Measurements from ENCODE around the gene ZFP92.
"Not testable (repeated sequence)": the region's sequence is repeated elsewhere in the genome, so short reads cannot be mapped to it uniquely, and the experiment has no call there.

ZFP92 gene, protein sequence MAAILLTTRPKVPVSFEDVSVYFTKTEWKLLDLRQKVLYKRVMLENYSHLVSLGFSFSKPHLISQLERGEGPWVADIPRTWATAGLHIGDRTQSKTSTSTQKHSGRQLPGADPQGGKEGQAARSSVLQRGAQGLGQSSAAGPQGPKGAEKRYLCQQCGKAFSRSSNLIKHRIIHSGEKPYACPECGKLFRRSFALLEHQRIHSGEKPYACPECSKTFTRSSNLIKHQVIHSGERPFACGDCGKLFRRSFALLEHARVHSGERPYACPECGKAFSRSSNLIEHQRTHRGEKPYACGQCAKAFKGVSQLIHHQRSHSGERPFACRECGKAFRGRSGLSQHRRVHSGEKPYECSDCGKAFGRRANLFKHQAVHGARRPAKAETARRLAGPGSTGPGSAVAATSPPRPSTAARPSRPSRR

DNA sequence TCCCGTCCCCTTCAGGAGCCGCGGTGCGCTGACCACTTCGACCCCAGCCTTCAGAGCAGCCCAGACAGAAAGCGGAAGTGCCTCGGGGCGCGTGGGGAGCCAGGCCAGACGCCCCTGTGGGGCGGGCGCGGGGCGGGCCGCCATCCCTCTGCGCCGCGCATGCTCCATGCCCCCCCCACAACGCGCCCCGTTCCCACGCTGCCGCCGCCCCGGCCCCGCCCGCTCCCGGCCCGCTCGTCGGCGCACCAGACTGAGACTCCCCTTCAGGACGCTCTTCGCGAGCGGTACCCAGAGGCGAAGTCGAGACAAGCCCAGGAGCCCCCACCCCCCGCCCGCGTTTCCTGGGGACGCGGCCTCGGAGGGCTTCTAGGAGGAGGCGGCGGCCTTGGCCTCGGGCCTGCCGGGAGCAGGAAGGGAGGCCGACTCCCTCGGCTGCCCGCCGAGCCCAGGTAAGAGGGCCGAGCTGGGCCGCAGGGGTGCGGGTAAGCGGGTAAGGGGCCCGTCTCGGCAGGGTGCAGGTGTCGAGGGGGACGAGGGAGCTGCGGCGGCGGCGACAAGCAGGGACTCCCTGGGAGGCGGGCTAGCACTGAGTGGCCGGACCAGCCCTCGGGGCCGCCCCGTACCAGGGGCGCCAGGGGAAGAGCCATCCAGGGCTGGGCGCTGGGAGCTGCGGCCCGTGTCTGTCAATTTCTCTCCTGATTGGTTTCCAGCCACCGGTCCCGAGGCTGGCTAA lies at the start of gene ZFP92:
TSS of gene ZFP92 (plus strand) at position 218 of the 733 bp plus-strand sequence. CDS start 6,851 bp downstream, outside the sequence.
- DNase-seq (ENCODE audit: low spot score): no peak

DNA sequence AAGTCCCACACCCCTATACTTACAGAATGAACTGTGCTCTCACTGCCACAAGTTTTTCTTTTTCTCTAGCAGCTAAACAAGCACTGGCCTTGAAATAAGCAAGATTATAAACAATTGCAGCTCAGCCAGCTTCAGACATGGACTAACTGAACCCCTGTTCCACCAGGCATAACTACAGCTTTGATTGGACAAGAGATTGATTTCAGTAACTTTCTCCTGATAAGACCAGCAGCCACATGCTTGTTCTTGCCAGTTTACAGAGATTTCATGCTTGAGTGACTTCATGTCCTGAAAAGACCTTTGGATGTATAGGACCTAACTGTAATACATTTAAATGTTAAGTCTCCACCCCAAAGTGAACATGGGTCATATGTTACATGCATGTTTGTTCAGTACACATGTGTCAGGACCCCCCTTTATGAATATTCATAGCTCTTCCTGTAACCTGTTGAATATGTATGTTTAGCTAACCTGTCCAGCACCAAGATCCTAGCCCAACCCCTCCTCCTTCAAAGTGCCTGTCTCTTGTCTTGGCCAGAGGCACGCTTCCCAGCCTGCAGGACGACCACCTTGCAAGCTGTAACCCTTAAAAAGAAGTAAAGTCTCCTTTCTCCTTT lies 49.4 kb upstream of the ZFP92 start:
- DNase-seq (ENCODE audit: low spot score): no peak

DNA sequence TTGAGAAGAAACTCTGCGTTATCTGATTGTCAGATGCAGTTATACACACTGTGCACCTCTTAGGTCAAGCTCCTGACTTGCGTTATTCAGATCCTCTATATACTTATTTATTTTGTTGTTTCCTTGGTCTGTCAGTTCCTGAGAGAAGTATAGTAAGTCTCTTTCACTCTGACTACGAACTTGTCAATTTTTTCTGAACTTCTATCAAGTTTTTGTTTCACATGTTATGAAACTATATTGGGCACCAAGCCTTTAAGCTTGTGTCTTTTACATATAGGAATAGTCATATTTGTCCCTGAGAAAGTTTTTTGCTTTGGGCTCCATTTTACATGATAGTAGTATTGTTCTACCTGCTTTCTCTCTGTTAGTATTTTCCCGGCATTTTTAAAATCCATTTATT lies 45.6 kb upstream of the ZFP92 start:
- DNase-seq (ENCODE audit: low spot score): no peak

DNA sequence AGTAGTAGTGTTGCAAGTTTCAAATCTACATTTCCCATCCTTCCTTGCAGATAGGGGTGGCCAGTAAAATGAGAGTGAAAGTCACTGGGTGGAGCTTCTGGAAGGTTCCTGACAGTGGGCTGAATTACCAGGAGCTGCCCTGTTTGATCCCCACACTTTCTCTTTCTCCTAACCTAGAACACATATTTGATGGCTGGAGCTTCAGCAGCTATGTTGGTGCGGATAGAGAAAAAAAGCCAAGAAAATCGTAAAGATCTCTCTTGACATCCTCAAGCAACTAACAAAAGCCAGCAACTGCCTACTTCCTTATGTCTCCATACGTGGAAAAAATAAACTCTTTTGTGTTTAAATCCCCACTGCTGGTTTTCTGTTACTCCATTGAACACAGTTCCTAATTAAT lies 45.2 kb upstream of the ZFP92 start:
- no peak for DNase-seq (ENCODE audit: low spot score)

DNA sequence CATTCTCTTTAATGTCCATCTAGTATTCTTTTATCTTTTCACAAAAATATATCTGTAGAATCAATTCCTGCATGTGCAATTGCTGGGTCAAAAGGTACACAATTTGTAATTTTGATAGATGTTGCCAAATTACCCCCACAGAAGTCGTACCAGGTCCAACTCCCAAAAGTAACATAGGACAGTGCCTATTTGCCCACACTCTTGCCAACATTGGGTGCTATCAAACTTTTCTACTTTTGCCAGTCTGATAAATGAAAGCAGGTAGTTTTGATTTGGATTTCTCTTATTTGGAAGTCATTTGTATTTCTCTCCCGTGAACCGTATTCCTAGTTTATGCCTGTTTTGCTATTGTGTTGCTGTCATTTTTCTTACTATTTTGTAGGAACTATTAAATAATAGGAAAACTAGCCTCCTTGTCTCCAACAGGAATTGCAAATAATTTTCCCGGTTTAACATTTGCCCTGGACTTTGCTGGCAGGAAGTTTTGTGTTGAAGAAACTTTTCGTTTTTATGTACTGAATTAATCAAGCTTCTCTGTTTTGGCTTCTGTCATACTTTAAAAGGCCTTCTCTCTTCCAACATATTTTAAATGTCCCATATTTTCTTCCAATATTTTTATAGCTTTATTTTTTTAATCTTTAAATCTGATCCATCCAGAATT lies 44.3 kb upstream of the ZFP92 start:
- DNase-seq (ENCODE audit: low spot score): no peak

DNA sequence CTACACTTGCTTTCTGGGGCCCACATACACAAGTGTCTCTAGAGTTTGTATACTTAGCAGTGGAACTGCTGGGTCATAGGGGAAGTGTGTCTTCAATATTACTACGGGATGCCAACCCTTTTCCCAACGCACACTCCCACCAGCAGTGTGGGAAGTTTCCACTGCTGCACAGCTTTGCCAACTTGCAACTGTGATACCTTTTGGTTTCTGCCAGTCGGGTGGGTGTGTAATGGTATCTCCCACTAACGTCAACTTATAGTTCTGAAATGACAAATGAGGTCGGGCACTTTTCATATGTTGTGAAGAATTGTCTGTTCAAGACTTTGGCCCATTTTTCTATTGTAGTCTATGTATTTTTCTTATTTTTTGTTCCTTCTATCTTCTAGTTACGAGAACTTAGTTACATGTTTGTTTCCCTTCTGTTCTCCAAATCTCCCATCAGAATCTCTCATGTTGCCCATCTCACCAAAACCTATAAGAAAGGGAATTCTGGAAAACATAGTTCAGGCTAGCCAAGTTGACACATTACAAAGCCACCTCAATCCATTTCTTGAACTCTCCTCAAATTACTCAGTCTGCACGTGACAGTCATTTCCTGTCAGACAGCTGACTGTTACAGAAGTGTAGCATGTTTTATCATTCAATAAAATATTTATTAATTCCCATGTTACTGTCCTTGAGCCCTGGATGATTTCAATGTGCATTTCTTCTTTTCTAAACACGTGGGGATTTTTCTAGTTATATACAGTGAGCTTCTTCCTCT lies 40.8 kb upstream of the ZFP92 start:
- DNase-seq (ENCODE audit: low spot score): peak; percentile 10

DNA sequence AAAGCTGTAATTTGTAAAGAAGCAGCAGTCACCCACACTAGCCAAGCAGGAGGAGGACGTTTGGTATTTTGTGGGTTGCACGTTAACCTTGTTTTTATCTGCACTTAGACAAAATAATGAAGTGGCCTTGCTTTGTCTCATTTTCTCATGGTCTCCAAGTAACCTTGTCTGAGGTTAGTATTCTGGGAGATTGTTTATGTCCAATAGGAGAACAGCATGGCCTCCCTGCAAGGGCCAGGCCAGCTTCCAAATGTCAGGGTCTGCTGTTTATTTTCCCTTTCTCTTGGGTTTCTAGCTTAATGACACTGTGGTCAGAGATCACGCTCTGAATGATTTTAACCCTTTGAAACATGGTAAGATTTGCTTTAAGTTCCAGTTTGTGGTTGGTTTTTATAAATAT lies 40.0 kb upstream of the ZFP92 start:
- no peak for DNase-seq (ENCODE audit: low spot score)

DNA sequence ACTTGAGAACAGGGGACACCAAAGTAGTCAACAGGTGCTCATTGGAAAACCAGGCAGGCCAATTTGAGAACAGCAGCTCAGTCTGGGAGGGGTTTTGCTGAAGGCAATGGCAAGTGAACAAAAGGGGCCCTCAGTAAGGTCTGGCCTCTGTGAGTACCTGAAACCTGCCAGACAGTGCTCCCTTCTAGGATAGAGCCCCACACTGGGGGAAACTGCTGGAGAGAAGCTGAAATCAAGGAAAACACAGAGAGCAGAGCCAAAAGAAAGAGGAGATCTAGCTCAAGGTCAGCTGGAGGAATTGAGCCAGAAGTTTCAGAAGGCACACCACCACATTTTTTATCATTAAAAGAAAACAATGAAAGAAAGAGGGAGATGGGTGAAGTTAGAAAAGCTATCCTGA lies 38.3 kb upstream of the ZFP92 start:
- DNase-seq (ENCODE audit: low spot score): no peak

DNA sequence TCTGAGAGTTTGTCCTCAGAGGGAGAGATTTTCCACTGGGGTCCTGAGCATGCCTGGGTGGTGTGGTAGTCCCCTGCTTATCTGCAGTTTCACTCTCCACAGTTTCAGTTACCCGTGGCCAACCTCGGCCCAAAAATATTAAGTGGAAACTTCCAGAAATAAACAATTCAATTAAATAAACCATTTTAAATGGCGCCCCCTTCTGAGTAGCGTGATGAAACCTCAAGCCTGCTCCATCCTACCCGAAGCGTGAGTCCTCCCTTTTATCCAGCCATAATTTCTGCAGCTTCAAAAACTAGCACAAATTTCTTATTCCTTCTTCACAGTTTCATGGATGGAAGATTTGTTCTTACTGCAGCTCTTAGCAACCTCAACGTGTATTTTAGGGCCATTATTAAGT lies 36.8 kb upstream of the ZFP92 start:
- no peak for DNase-seq (ENCODE audit: low spot score)

DNA sequence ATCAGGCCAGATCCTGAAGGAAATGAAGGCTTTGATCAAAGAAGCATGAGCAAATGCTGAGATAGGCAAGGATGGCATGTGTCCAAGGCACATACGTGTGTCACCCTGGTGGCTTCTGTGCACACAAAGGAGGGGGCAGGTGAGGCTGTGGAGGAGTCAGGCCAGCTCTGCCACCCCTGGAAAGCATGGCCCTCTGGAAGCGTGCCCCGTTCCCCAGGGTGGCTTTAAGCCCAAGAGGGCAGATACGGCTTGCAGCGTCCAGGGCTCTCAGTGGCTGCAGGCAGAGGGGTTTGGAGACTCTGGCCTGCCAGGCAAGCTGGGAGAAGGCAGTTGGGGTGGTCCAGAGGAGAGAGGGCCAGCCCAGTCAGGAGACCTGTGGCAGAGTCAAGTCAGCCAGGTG lies 35.7 kb upstream of the ZFP92 start:
- no peak for DNase-seq (ENCODE audit: low spot score)

DNA sequence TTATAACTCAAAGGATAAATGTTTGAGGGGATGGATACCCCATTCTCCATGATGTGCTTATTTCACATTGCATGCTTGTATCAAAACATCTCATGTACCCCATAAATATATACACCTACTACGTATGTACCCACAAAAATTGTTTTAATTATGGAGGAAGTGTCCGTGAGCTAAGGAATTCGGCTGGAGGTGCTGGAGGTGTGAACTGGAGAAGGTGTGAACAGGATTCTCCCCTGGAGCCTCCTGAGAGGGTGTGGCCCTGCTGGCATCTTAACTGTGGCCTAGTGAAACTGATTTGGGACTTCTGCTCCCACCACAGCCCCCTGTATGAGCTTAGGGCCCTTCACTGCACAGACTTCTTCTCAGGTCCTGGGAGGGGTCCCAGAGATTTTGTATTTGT lies 33.5 kb upstream of the ZFP92 start:
- DNase-seq (ENCODE audit: low spot score): no peak

DNA sequence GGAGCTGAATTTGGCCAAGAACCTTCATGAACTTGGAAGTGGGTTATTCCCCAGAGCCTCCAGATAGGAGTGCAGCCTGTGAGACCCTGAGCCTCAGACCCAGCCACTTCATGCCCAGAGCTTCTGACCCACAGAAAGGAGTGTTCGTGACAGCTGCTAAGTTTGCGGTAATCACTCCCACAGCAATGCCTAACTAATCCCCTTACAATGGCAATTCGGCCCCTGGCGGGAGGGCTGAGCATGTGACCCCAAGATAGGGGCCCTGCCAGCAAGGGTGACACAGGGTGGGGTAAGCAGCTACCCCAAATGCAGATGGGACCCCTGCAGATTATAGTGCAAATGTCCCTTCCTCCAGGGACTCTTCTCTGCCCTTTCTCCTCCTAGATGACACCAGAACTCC lies 32.7 kb upstream of the ZFP92 start:
- DNase-seq (ENCODE audit: low spot score): no peak

DNA sequence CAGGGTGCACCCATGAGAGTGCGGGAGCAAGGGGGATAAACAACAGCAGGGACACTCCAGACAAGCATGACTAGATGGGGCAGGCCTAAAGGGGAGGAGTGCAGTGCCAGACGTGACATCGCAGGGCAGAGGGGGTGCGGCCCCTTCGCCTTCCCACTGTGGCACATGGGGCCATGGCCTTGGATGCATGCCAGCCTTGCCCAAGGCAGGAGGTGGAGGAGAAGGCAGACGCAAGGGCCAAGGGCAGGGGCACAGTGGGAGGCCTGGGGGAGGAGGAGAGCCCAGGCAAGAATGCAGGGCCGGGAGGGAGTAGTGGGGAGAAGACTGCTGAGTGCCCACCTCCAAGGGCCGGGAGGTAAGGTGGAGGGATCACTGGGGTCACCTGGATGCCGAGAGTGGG lies 31.8 kb upstream of the ZFP92 start:
- no peak for DNase-seq (ENCODE audit: low spot score)

DNA sequence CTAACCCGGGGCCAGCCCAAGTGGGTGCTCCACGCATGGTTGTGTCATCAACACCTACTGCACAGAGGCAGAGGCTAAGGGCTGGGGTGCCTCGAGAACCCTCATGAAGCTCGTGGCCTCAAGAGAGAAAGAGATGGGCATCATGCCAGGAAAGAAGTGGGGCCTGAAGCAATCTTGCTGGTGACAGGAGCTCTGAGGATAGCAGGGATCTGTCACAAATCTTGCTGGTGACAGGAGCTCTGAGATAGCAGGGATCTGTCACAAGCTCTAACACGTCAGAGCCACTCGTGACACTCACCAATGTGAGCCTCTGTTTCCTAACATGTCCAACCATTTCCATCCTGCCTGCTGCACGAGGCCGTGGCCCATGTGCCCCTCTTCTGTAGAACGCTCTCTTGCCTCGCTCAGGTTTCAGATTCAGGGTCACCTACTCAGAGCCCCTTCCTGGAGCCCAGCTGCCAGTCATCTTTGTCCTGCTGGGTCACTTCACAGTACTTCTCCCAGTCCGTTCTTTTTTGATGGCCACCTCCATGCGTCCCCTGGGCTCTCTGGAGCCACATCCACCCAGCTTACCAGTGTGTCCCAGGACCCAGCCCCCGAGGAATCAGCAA lies 31.2 kb upstream of the ZFP92 start:
- no peak for DNase-seq (ENCODE audit: low spot score)

DNA sequence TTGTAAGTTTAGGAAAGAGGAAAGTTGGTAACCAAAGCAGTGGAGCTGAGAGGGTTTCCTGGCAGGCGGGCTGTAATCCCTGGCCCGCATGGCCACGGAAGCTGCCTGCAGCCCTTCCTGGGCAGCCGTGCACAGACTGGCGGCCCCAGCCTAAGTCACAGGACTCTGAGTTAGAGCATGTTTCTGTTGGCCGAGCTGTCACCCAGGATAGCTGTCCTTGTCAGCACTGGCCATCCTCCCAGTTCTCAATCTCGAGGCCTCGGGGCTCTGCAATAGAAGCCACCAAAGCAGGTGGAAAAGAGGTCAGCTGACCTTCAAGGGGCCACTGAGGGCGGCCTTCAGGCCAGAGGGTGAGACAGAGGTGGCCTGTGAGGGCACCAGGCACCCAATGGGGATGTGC lies 30.6 kb upstream of the ZFP92 start:
- DNase-seq (ENCODE audit: low spot score): no peak

DNA sequence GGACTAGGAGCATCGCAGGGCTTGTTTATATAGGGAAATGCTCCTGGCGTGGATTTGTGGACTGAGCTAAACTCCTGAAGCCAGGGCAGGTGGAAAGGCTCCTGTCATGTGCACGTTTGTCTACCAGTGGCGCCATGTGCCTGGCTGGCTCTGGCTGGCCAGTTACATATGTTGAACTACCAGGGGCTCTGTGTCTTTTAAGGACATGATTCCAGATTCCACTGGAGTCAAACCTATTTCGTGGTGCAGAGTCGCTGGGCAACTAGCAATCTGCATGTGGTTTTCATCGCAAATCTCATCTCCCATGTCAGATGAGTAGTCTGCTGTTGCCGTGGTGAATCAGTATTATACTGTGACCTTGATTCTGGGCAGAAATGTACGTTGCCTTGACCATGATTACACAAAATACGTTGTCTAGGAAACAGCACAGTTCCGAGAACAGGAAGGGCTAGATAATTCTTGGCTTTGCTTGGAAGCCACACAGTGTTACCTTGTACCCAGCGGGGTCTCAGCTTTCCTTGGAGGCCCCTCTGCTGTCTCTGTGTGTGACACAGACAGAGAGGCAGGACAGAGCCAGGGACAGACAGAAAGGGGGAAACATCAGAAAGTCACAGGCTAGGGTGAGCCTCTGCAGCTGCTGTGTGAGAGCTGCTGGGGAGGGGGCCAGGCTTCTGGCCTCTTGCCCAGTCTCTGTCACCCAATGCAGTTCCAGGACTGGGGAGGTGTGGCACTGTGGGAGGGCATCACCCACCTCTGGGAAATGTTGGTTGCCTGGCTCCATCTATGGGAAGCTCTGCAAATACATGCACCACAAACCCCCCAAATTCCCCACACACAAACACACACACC lies 29.4 kb upstream of the ZFP92 start:
- DNase-seq (ENCODE audit: low spot score): no peak

DNA sequence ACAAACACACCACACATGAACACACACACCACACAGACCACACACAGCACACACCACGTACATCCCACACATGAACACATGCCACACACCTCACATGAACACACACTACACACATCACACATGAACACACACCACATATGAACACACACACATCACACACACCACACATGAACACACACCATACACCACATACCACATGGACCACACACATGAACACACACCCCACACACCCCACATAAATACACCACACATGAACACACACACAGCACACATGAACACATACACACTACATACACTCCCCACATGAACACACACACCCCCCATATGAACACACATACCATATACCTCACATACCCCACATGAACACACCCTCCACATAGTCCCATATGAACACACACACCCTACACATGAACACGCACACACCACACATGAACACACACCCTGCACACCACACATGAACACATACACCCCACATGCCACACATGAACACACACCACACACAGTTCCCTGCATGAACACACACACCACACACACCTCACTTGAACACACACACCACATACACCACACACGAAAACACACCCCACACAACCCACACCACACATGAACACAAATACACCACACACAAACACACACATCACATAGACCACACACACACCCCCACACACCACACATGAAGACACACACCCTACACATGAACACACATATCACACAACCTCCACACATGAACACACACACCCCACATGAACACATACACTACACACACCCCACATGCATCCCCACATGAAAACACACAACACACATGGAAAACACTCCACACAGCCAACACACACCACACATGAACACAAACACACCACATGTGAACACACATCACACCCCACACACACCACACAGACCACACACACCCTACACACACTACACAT lies 28.4 kb upstream of the ZFP92 start:
- DNase-seq (ENCODE audit: low spot score): no peak

DNA sequence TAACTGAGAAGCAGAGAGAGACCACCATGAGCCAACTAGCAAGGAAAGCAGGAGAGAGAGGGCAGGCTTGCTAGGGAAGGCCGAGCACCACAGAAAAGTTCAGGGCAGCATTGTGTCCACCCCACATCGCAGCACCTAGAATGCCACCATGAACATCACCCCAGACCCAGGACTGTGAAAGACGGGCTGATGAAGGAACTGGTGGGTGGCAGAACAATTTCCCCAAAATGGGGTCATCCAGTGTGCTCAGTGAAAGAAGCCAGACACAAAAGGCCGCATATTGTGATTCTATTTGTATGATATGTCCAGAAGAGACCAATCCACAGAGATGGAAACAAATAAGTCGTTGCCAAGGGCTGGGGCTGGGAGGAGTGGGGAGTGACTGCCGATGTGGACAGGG lies 26.9 kb upstream of the ZFP92 start:
- no peak for DNase-seq (ENCODE audit: low spot score)

DNA sequence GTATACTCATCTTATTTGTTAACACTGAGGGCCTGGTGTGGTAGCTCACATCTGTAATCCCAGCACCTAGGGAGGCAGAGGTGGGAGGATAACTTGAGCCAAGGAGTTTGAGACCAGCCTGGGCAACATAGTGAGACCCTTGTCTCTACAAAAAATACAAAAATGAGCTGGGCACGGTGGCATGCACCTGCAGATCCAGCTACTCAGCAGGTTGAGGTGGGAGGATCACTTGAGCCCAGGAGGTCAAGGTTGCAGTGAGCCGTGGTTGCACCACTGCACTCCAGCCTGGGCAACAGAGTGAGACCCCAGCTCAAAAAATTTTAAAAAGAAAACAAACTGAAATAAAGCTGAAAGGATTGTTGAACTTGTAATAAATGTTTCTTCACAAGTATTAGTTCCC lies 26.3 kb upstream of the ZFP92 start:
- not testable (repeated sequence) for DNase-seq (ENCODE audit: low spot score)
